ENCODE measurements around the gene LRP1-AS. TPM values are rescaled to one million over a fixed set of nuclear protein-coding genes. Genes with fewer than 3 reads are reported as not detected.

LRP1-AS gene
- total and polyA plus RNA-seq, 8 donors, result not detected

DNA sequence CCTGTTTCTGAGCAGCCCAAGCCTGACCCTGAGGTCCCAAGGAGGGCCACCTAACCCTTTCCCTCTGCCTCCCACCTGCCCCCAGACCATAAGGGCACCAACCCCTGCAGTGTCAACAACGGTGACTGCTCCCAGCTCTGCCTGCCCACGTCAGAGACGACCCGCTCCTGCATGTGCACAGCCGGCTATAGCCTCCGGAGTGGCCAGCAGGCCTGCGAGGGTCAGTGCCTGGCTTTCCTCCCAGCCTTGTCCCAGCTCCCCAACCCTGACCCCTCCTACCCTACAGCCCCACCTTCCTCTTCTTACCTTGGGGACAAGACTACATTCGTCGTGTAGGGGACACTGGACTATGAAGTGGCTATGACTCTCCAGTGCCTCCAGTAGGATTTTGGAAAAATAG, 33.7 kb upstream of the LRP1-AS start:
- Histone ChIP-seq H3K27ac (no peak overlapping the region), H3K36me3 (no peaks in the 10 kb centered on the region), H3K9me3 (no peaks in the 10 kb centered on the region), H3K4me1 (no peaks in the 10 kb centered on the region), H3K27me3 (no peaks in the 10 kb centered on the region), H3K4me3 (no peak overlapping the region)
- peak in 1 of 6 donors; percentile 45 for DNase-seq
- FAIRE-seq, result no peak
- WGBS, 2 donors, result 65 to 77% methylated on average over 9 of the region's 9 CpGs
- no peak for ATAC-seq
- TF ChIP-seq, protein P1, sequence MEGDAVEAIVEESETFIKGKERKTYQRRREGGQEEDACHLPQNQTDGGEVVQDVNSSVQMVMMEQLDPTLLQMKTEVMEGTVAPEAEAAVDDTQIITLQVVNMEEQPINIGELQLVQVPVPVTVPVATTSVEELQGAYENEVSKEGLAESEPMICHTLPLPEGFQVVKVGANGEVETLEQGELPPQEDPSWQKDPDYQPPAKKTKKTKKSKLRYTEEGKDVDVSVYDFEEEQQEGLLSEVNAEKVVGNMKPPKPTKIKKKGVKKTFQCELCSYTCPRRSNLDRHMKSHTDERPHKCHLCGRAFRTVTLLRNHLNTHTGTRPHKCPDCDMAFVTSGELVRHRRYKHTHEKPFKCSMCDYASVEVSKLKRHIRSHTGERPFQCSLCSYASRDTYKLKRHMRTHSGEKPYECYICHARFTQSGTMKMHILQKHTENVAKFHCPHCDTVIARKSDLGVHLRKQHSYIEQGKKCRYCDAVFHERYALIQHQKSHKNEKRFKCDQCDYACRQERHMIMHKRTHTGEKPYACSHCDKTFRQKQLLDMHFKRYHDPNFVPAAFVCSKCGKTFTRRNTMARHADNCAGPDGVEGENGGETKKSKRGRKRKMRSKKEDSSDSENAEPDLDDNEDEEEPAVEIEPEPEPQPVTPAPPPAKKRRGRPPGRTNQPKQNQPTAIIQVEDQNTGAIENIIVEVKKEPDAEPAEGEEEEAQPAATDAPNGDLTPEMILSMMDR (IDR thresholded peaks at IDR 0.05), result no peak
- intact Hi-C loops (cut with DNase I), result loop anchor here in 2 of 3 donors (2.0 to 5.0 kb wide), 2 partner anchors 56 to 59 kb away; no protein-coding TSS in a partner anchor

DNA sequence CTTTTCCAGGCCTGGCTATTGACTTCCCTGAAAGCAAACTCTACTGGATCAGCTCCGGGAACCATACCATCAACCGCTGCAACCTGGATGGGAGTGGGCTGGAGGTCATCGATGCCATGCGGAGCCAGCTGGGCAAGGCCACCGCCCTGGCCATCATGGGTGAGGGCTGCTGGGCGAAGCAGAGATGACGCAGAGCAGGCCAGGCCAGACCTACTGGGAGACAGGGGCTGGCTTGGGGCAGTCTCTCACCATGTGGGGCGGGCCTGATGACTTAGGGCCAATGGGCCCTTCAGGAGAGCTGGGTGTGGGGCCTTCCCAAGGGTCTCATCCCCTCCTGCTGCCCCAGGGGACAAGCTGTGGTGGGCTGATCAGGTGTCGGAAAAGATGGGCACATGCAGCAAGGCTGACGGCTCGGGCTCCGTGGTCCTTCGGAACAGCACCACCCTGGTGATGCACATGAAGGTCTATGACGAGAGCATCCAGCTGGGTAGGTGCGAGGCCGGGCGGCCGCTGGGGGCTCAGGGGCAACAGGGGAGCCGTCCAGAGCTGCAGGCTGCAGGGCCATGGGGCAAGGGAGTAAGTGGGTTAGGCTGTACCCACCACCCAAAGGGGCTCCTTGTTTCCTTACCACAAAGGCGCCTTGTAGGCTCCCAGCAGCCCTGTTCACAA, 33.0 kb upstream of the LRP1-AS start:
- H3K4me1 ChIP-seq, result no peaks in the 10 kb centered on the region
- ATAC-seq, result no peak
- no peaks in the 10 kb centered on the region for H3K27me3 ChIP-seq
- WGBS, 2 donors, result 91 to 94% methylated on average over 18 to 20 of the region's 20 CpGs
- no peaks in the 10 kb centered on the region for H3K9me3 ChIP-seq
- H3K36me3 ChIP-seq, result no peaks in the 10 kb centered on the region
- FAIRE-seq, result no peak
- H3K4me3 ChIP-seq, result no peak overlapping the region
- intact Hi-C loops (cut with DNase I), result loop anchor here in 2 of 3 donors (2.0 to 5.0 kb wide), 2 partner anchors 56 to 58 kb away; no protein-coding TSS in a partner anchor
- TF ChIP-seq, protein P1 (IDR thresholded peaks at IDR 0.05), result no peak
- no peak overlapping the region for H3K27ac ChIP-seq
- DNase-seq, result peak in 1 of 6 donors; percentile 65

DNA sequence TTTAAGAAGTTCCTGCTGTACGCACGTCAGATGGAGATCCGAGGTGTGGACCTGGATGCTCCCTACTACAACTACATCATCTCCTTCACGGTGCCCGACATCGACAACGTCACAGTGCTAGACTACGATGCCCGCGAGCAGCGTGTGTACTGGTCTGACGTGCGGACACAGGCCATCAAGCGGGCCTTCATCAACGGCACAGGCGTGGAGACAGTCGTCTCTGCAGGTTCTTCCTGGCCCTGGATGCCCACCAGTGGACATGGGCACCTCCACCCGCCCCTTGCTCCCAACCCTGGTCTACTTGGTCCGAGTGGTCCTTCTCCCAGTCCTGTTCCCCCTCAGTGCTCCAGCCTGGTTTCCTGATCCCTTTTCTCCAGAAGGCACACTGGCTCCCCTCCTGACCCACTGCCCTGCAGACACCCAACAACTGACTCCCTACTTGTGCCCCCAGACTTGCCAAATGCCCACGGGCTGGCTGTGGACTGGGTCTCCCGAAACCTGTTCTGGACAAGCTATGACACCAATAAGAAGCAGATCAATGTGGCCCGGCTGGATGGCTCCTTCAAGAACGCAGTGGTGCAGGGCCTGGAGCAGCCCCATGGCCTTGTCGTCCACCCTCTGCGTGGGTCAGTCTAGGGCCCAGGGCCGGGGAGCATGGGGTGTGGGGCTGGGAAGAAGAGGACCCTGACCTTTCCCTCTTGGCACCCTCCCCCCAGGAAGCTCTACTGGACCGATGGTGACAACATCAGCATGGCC, 32.1 kb upstream of the LRP1-AS start:
- TF ChIP-seq, protein P1 (IDR thresholded peaks at IDR 0.05), result no peak
- Histone ChIP-seq H3K27me3 (no peaks in the 10 kb centered on the region), H3K9me3 (no peaks in the 10 kb centered on the region), H3K27ac (no peak overlapping the region), H3K36me3 (no peaks in the 10 kb centered on the region), H3K4me1 (no peaks in the 10 kb centered on the region), H3K4me3 (no peak overlapping the region)
- intact Hi-C loops (cut with DNase I), result loop anchor here in 2 of 3 donors (2.0 to 10.0 kb wide), 3 partner anchors 55 to 115 kb away; no protein-coding TSS in a partner anchor
- DNase-seq (peak in 1 of 6 donors; percentile 60), ATAC-seq (no peak), FAIRE-seq (no peak)
- 87 to 89% methylated on average over 27 of the region's 27 CpGs for WGBS, 2 donors

DNA sequence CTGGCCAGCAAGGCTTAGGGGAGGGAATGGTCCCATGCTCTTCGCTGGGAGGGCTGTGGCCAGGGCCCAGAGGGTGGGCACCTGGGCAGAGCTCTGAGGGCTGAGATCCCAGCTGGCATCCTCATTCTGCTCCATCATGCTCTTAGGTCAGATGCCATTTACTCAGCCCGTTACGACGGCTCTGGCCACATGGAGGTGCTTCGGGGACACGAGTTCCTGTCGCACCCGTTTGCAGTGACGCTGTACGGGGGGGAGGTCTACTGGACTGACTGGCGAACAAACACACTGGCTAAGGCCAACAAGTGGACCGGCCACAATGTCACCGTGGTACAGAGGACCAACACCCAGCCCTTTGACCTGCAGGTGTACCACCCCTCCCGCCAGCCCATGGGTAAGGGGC, 30.8 kb upstream of the LRP1-AS start:
- 87 to 91% methylated on average over 14 of the region's 14 CpGs for WGBS, 2 donors
- H3K9me3 ChIP-seq, result no peaks in the 10 kb centered on the region
- DNase-seq (peak in 1 of 6 donors; percentile 49), FAIRE-seq (no peak), ATAC-seq (no peak)
- H3K4me3 ChIP-seq, result no peak overlapping the region
- no peaks in the 10 kb centered on the region for H3K4me1 ChIP-seq
- H3K27ac ChIP-seq, result no peak overlapping the region
- TF ChIP-seq, protein P1 (IDR thresholded peaks at IDR 0.05), result no peak
- H3K27me3 ChIP-seq, result no peaks in the 10 kb centered on the region
- H3K36me3 ChIP-seq, result no peaks in the 10 kb centered on the region
- intact Hi-C loops (cut with DNase I), result loop anchor here in 1 of 3 donors (10.0 kb wide), 1 partner anchor 113 kb away; no protein-coding TSS in a partner anchor
